HG03108 (cell line): ENCODE data around the gene SLC35F1.
A peak's percentile ranks its signal among the peaks of the same experiment; 100 is the strongest.

Experiments
- ATAC-seq: cut with Tn5 transposase; IDR thresholded peaks from one replicate; pipeline ENCODE4 v1.9.1; 2021; ENCODE audit warnings: moderate library complexity; ENCODE audit not compliant: unreplicated experiment

The SLC35F1 gene

DNA sequence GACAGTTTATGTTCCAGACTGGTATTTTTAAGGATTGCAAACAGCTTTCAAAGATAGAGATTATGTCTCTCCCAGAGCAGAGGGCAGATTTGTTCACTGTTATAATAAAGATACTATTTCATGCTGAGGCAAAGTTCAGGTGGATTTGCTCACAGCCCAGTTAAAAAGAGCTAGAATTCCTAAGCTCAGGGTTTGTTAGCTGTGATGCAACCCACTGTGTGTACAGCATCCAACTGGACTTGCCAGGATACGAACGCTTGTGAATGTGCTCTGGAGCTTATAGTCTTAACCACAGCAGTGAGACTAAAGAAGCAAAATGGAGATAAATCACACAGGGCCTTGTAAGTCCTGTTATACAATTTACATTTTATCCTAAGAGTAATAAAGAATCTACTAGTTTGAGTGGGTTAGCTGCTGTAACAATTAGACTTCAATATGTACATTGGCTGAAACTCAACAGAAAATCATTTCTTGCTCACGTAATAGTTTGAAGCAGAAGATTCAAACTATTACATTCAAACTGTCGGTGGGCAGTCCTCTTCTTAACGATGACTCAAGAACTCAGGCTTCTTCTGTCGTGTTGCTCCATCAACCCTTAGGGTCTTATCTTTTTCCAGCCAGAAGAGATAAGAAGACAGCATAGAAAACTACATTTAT lies 437.1 kb downstream of the SLC35F1 start:
- ATAC-seq: no peak

DNA sequence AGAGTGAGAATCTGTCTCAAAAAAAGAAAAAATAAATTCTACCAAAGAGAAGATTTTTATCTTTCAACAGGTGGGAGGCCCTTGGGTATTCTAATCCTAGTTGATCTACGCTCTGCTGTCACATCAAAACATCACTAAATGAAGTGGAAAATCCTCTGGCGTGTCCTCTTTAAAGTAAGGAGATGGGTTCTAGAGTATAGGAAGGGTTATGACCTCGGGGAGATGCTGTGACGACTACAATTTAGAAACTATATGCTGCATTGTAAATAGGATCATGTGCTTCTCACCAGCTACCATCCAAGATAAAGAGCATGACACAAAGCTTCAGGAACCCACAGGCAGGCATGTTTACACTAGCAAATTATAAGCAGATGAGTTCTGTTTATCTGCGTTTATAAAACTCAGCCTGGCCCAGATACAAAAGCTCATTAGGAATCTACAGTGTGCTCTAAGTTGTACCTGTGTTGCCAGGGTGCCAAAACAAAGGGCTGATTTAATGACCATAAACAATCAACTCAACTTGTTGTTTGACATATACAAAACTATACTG lies 443.9 kb downstream of the SLC35F1 start:
- no peak for ATAC-seq

DNA sequence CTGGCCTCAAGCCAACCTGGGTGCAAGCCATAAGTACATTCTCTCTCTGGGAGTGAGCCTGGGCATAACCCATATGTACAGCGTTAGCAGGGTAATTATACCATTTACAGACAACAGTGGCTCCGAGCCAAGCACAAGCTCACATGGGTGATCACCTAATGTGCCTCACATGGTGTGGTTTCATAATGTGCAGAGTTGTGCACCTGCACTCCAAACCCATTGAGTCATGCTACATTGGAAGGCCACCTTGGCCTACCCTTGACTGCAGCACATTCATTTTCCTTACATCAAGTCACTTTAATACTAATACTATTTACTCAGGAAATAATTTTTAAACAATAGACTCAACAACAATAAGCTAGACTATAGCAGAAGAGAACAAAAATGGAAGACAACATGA lies 446.5 kb downstream of the SLC35F1 start:
- ATAC-seq: no peak

DNA sequence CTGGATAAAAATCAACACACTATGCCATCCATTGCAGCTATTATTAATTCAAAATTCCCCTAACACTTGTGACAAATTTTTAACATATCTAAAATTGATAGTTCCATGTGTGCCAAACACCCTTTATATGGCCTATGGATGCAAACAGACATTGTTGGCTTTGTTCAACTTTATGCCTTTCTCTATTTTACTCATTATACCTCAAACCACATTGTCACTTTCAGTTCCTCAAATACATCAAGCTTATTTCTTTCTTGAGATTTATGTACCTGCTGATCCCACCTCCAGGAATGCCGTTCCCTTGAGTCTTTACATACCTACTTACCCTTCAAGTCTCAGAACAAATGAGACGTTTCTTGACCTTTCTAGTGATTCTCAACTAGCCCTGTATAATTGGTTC lies 447.6 kb downstream of the SLC35F1 start:
- peak; percentile 99 for ATAC-seq

DNA sequence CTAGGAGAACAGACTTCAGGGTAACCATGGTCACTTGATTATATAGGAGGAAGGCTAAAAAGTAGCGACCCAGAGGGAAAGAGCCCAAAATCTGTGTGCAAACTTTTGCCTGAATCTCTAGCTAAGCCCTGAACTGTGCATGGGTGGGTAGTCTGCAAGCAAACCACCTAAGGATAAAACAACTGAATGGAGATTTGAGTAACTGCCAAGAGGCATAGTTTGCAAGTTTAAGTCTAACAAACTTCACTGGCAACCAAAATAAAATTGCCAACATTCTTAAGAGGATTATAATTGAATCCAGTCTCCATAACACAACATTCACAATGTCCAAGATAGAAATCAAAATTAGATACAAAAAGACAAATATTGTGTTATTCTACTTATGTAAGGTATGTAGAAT lies 449.0 kb downstream of the SLC35F1 start:
- ATAC-seq: no peak

DNA sequence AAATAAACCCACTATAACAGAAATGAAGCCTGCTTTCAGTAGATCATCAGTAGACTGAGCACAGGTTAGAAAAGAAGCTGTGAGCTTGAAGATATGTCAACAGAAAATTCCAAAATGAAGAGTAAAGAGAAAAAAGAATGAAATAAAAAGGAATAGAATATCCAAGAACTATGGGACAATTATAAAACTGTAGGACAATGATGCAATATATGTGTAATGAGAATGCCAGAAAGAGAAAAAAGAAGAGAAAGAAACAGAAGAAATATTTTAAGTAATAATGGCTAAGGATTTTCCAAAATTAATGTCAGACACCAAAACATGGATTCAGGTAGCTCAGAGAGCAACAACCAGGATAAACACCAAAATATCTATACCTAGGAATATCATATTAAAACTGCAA lies 449.6 kb downstream of the SLC35F1 start:
- ATAC-seq: no peak
